OCI-LY3 (cell line): ENCODE data around the gene AMACR.

Experiments
- H2AFZ ChIP-seq: fragments of 200-600, 300-600 bp; shearing (Covaris generic); 2 replicates; pipeline ENCODE4 v1.6.0; 2014; ENCODE audit warnings: antibody characterized with exemption, low read depth, low read length
- H3K27ac ChIP-seq: fragments of 200-600, 300-600 bp; sonication (generic); 2 replicates; pipeline ENCODE4 v1.5.1; 2014; ENCODE audit warnings: mild to moderate bottlenecking, low read length, moderate library complexity, mixed read lengths
- H3K27me3 ChIP-seq: fragments of 200-600, 300-600 bp; sonication (generic); 2 replicates; pipeline ENCODE4 v1.6.1; 2014; ENCODE audit warnings: low read depth, low read length, mixed read lengths
- H3K36me3 ChIP-seq: fragments of 200-600, 300-600 bp; sonication (generic); replicated peaks from 2 replicates; pipeline ENCODE3; 2014; ENCODE audit warnings: low read depth, low read length, mixed read lengths
- H3K4me1 ChIP-seq: fragments of 300-600, 200-600 bp; sonication (generic); 2 replicates; pipeline ENCODE4 v1.6.1; 2014; ENCODE audit warnings: low read length, mixed read lengths
- H3K4me2 ChIP-seq: fragments of 200-600, 300-600 bp; sonication (generic); 2 replicates; pipeline ENCODE4 v1.6.1; 2014; ENCODE audit warnings: low read length, mixed read lengths
- H3K4me3 ChIP-seq: fragments of 300-600, 200-600 bp; sonication (generic); 2 replicates; pipeline ENCODE4 v1.5.1; 2014; ENCODE audit warnings: antibody characterized with exemption, mild to moderate bottlenecking, low read length, moderate library complexity
- H3K79me2 ChIP-seq: fragments of 300-600, 200-600 bp; shearing (Covaris generic); 2 replicates; pipeline ENCODE4 v1.6.1; 2014; ENCODE audit warnings: mild to moderate bottlenecking, low read length, mixed read lengths
- H3K9ac ChIP-seq: fragments of 300-600, 200-600 bp; shearing (Covaris generic); 2 replicates; pipeline ENCODE4 v1.6.0; 2014; ENCODE audit warnings: mild to moderate bottlenecking, low read length, moderate library complexity
- H3K9me3 ChIP-seq: fragments of 200-600, 300-600 bp; shearing (Covaris generic); 2 replicates; pipeline ENCODE4 v1.6.1; 2014; ENCODE audit warnings: low read length, mixed read lengths; ENCODE audit not compliant: insufficient read depth
- H4K20me1 ChIP-seq: fragments of 200-600, 300-600 bp; sonication (generic); 2 replicates; pipeline ENCODE4 v1.6.1; 2016; ENCODE audit warnings: low read length, mixed read lengths; ENCODE audit not compliant: insufficient read depth
- CTCF ChIP-seq: fragments of 200-600, 300-600 bp; sonication (generic); IDR thresholded peaks from 2 replicates; pipeline ENCODE4 v1.5.1; 2014; ENCODE audit warnings: antibody characterized with exemption, low read length, low read depth
- EZH2phosphoT487 ChIP-seq: fragments of 200-600 bp; shearing (Covaris generic); IDR thresholded peaks from 2 replicates; pipeline ENCODE4 v1.6.1; 2018; ENCODE audit warnings: antibody characterized with exemption, mixed run types, low read depth

Gene AMACR

GRCh38 chr5:34030048-34030447, 22.2 kb upstream of the AMACR start:
- no peaks in the 10 kb centered on the region for H3K79me2 ChIP-seq
- no peak overlapping the region for H3K4me2 ChIP-seq
- H3K36me3 ChIP-seq = no peaks in the 10 kb centered on the region
- no peaks in the 10 kb centered on the region for H3K4me1 ChIP-seq
- no peak overlapping the region for H3K4me3 ChIP-seq
- no peak overlapping the region for H3K27ac ChIP-seq
- no peaks in the 10 kb centered on the region for H3K27me3 ChIP-seq
- no peaks in the 10 kb centered on the region for H4K20me1 ChIP-seq
- no peak overlapping the region for H3K9ac ChIP-seq
- TF ChIP-seq CTCF = no peak
- no peak for TF ChIP-seq EZH2phosphoT487
- H3K9me3 ChIP-seq = no peaks in the 10 kb centered on the region
- H2AFZ ChIP-seq = no peak overlapping the region

- TF ChIP-seq EZH2phosphoT487 (no peak), CTCF (no peak)
- Histone ChIP-seq H3K4me3 (no peak overlapping the region), H3K79me2 (no peaks in the 10 kb centered on the region), H3K4me1 (no peaks in the 10 kb centered on the region), H3K27me3 (no peaks in the 10 kb centered on the region), H4K20me1 (no peaks in the 10 kb centered on the region), H3K9me3 (no peaks in the 10 kb centered on the region), H2AFZ (no peak overlapping the region), H3K27ac (no peak overlapping the region), H3K4me2 (no peak overlapping the region), H3K36me3 (no peaks in the 10 kb centered on the region), H3K9ac (no peak overlapping the region)
Observed at GRCh38 chr5:34028349-34028748, 20.5 kb upstream of the AMACR start.

- Histone ChIP-seq H3K9me3 (no peaks in the 10 kb centered on the region), H3K4me3 (no peak overlapping the region), H3K36me3 (no peaks in the 10 kb centered on the region), H3K27me3 (no peaks in the 10 kb centered on the region), H3K4me2 (no peak overlapping the region), H3K4me1 (peaks cover 5% of the 10 kb centered on the region), H3K27ac (no peak overlapping the region), H3K79me2 (no peaks in the 10 kb centered on the region), H4K20me1 (no peaks in the 10 kb centered on the region), H2AFZ (no peak overlapping the region), H3K9ac (no peak overlapping the region)
- TF ChIP-seq EZH2phosphoT487 = no peak
- no peak for TF ChIP-seq CTCF
Observed at GRCh38 chr5:34026089-34026761, 18.4 kb upstream of the AMACR start.

- no peak overlapping the region for H3K4me3 ChIP-seq
- H3K4me1 ChIP-seq = peaks cover 5% of the 10 kb centered on the region
- TF ChIP-seq EZH2phosphoT487 (no peak), CTCF (no peak)
- H3K4me2 ChIP-seq = no peak overlapping the region
- H3K27me3 ChIP-seq = no peaks in the 10 kb centered on the region
- H2AFZ ChIP-seq = no peak overlapping the region
- no peak overlapping the region for H3K9ac ChIP-seq
- H3K27ac ChIP-seq = no peak overlapping the region
- no peaks in the 10 kb centered on the region for H3K9me3 ChIP-seq
- no peaks in the 10 kb centered on the region for H3K36me3 ChIP-seq
- no peaks in the 10 kb centered on the region for H4K20me1 ChIP-seq
- H3K79me2 ChIP-seq = no peaks in the 10 kb centered on the region
Observed at GRCh38 chr5:34022121-34022705, 14.4 kb upstream of the AMACR start.
